SJSA1 (cell line): ENCODE results near the gene KHDRBS1. TPM values are rescaled to one million over a fixed set of nuclear protein-coding genes. Genes with fewer than 3 reads are reported as not detected.

Experiments
- DNase-seq, 2 experiments: peaks; one replicate each; pipeline ENCODE4 v3.0.0-alpha.2; 2015 to 2020; ENCODE audit warnings: low spot score in 2 of 2, low read depth in 1 of 2
- H3K27ac ChIP-seq: fragments of 250-450 bp; sonication (Bioruptor Pico); 2 replicates; pipeline ENCODE4 v1.5.1; 2020; ENCODE audit warnings: mild to moderate bottlenecking, moderate library complexity
- H3K27me3 ChIP-seq: fragments of 250-450 bp; sonication (Bioruptor Pico); replicated peaks from 2 replicates; pipeline ENCODE4 v1.5.1; 2020; ENCODE audit warnings: mild to moderate bottlenecking, moderate library complexity
- H3K36me3 ChIP-seq: fragments of 250-450 bp; sonication (Bioruptor Pico); 2 replicates; pipeline ENCODE4 v1.5.1; 2020; ENCODE audit warnings: mild to moderate bottlenecking
- H3K4me1 ChIP-seq: fragments of 250-450 bp; sonication (Bioruptor Pico); replicated peaks from 2 replicates; pipeline ENCODE4 v1.6.1; 2021; ENCODE audit warnings: mild to moderate bottlenecking
- H3K4me3 ChIP-seq: fragments of 250-450 bp; sonication (Bioruptor Pico); 2 replicates; pipeline ENCODE4 v1.5.1; 2020; ENCODE audit warnings: mild to moderate bottlenecking
- H3K9me3 ChIP-seq: fragments of 250-450 bp; sonication (Bioruptor Pico); replicated peaks from 2 replicates; pipeline ENCODE4 v1.5.1; 2020; ENCODE audit warnings: mild to moderate bottlenecking
- total RNA-seq: library from RNA; depleted of rRNA; stranded (reverse); fragments of >200 nt; shearing (Covaris generic); gene quantifications from 2 replicates; pipeline ENCODE4 v1.2.3, GENCODE V29; 2014

Gene KHDRBS1
- total RNA-seq, 1 experiment from 2014 or later: 74.6 TPM

- H3K27me3 ChIP-seq: no peaks in the 10 kb centered on the region
- peaks cover 29% of the 10 kb centered on the region for H3K4me1 ChIP-seq
- peaks cover 71% of the 10 kb centered on the region for H3K36me3 ChIP-seq
- no peaks in the 10 kb centered on the region for H3K9me3 ChIP-seq
- DNase-seq: no peak
- H3K4me3 ChIP-seq: no peak overlapping the region
- no peak overlapping the region for H3K27ac ChIP-seq
Observed at GRCh38 chr1:32028746-32029145, 15.1 kb downstream of the KHDRBS1 start.

DNA sequence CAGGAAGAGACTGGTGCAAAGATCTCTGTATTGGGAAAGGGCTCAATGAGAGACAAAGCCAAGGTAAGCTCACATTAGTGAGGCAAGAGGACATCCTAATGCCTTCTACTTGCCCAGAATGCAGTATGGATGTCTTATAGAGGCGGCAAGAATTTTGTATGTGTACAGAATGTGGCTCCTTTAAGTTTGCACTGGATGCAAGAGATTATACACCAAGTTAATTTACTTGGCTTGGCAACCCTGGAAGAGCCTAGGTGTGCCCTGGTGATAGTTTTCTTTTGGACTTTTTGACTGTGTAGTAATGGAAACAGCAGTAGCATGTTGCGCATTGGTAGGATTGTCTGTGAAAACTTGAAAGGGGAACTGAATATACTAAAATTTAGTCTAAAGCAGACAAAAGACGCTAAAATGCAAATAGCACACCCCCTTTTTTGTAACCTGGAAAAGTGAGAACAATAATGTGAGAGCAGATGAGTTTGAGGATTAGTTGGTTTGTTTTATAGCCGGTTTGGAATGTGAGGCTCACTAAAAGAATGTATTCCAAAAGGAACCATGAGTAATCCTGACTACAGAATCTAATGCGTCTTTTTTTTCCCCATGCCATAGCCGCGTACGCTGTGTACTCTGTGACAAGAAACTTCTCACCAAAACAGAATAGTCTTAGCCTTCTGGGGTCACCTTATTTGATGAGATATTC, 18.1 kb downstream of the KHDRBS1 start:
- H3K27ac ChIP-seq: peak overlapping the region; percentile 43
- H3K27me3 ChIP-seq: no peaks in the 10 kb centered on the region
- H3K4me1 ChIP-seq: peaks cover 28% of the 10 kb centered on the region
- no peak overlapping the region for H3K4me3 ChIP-seq
- no peaks in the 10 kb centered on the region for H3K9me3 ChIP-seq
- H3K36me3 ChIP-seq: peaks cover 77% of the 10 kb centered on the region
- peak in 1 of 2 experiments; percentile 74 for DNase-seq

GRCh38 chr1:32032275-32032615, 18.6 kb downstream of the KHDRBS1 start:
- H3K9me3 ChIP-seq: no peaks in the 10 kb centered on the region
- H3K36me3 ChIP-seq: peaks cover 72% of the 10 kb centered on the region
- H3K27me3 ChIP-seq: no peaks in the 10 kb centered on the region
- no peak overlapping the region for H3K4me3 ChIP-seq
- DNase-seq: no peak
- H3K27ac ChIP-seq: peak overlapping the region; percentile 43
- peaks cover 33% of the 10 kb centered on the region for H3K4me1 ChIP-seq

DNA sequence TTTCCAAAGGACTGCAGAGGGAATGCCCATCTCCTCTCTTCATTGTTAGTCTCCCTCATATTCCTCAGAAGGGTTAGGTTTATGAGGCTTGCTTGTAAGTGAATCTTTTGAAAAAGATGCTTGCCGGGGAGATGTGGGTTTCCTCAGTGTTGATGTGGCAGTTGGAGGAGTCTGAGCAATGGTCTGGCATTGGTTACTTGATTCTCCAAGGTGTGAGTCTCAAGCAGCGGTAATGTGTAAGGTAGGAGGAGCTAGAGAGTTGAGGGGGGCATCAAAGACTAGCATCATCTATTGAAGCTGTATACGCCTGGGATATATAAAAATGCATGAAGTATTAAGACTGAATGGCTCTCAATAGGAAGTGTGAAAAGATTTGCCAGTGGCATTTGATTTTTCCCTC, 21.5 kb downstream of the KHDRBS1 start:
- Histone ChIP-seq H3K4me1 (peaks cover 35% of the 10 kb centered on the region), H3K27ac (no peak overlapping the region), H3K9me3 (no peaks in the 10 kb centered on the region), H3K36me3 (peaks cover 55% of the 10 kb centered on the region), H3K27me3 (no peaks in the 10 kb centered on the region), H3K4me3 (no peak overlapping the region)
- DNase-seq: no peak

DNA sequence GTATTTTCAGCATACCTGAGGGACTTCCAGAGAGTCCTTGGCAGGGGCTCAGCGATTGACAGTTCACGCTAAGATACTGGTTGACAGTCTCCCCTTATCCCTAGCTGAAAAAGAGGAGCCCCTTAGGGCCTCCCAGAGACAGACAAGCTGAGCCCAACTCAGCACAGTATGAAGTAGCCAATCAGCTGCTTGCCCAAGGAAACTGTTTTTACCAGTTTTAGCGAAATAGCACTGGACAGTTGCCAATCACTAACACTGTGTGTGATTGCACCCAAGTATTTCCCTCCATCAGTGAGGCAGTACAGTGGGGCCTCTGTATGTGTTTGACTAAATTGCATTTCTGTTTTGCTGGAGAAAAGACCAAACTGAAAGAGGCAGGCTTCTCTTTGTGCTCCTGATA, 27.0 kb downstream of the KHDRBS1 start:
- no peak overlapping the region for H3K4me3 ChIP-seq
- H3K9me3 ChIP-seq: no peaks in the 10 kb centered on the region
- no peak for DNase-seq
- H3K4me1 ChIP-seq: peaks cover 12% of the 10 kb centered on the region; the same call in 1 of the 2 replicates
- H3K27me3 ChIP-seq: no peaks in the 10 kb centered on the region
- H3K27ac ChIP-seq: no peak overlapping the region
- H3K36me3 ChIP-seq: peaks cover 2% of the 10 kb centered on the region

- Histone ChIP-seq H3K27ac (no peak overlapping the region), H3K9me3 (no peaks in the 10 kb centered on the region), H3K27me3 (no peaks in the 10 kb centered on the region), H3K4me3 (no peak overlapping the region), H3K36me3 (no peaks in the 10 kb centered on the region), H3K4me1 (peaks cover 6% of the 10 kb centered on the region; the same call in 1 of the 2 replicates)
- DNase-seq: no peak
Observed at GRCh38 chr1:32042330-32042729, 28.7 kb downstream of the KHDRBS1 start.

DNA sequence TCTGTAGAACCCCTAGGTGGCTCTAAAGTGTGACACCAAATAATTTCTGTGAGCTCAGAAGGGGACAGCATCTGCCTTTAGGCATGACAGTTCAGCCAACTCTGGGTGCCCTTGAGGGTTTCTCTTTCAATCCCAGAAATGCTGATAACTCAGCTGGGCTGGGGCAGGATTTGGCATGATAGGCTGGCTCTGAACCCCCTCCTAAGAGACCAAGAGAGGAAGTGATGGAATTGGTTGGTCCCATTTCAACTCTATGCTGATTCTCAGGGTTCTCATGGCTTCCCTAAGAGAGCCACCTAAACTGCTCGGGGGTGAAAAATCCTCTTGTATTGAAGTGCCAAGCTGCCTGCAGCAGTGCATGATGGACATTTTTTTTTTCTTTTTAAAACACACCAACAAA, 30.6 kb downstream of the KHDRBS1 start:
- no peak for DNase-seq
- Histone ChIP-seq H3K27me3 (no peaks in the 10 kb centered on the region), H3K36me3 (peaks cover 4% of the 10 kb centered on the region), H3K27ac (no peak overlapping the region), H3K9me3 (no peaks in the 10 kb centered on the region), H3K4me1 (no peaks in the 10 kb centered on the region), H3K4me3 (no peak overlapping the region)

DNA sequence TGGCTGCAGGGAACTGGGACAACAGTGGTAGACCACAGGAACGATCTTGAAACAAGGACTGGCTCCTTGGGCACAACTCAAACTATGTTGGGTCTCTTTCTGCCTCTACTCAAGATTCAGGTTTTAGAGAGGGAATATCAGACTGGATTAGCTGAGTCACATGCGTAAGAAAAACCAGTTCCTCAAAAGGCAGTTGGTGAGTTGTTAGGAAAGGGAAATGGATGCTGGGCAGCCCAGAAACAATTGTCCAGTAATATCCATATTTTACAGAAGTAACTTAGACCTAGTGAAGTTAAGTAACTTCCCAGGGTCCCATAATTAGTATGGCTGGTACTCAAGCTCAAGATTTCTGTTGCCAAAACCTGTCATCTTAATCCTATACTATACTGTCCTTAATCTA, 32.1 kb downstream of the KHDRBS1 start:
- no peak overlapping the region for H3K4me3 ChIP-seq
- no peaks in the 10 kb centered on the region for H3K4me1 ChIP-seq
- H3K27ac ChIP-seq: no peak overlapping the region
- DNase-seq: no peak
- H3K27me3 ChIP-seq: no peaks in the 10 kb centered on the region
- no peaks in the 10 kb centered on the region for H3K9me3 ChIP-seq
- peaks cover 19% of the 10 kb centered on the region for H3K36me3 ChIP-seq

- H3K36me3 ChIP-seq: peaks cover 38% of the 10 kb centered on the region
- DNase-seq: no peak
Observed at GRCh38 chr1:32047701-32048100, 34.0 kb downstream of the KHDRBS1 start.

DNA sequence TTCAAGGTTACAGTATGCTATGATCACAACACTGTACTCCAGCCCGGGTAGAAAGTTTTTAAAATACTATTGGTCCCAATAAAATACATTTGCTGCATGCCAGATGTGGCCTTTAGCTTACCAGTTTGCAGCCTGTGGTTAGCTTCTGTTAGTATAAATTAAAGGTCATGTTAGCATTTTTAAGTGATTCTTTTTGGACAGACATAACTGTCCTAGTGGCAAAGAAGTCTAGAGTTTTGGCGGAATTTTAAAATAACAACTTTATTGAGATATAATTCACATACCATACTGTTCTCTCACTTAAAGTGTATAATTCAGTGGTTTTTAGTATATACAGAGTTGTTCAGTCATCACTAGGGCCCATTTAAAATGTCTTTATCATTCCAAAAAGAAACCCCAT, 34.8 kb downstream of the KHDRBS1 start:
- no peaks in the 10 kb centered on the region for H3K9me3 ChIP-seq
- no peak overlapping the region for H3K4me3 ChIP-seq
- H3K27me3 ChIP-seq: no peaks in the 10 kb centered on the region
- H3K36me3 ChIP-seq: peaks cover 46% of the 10 kb centered on the region
- H3K27ac ChIP-seq: no peak overlapping the region
- no peak for DNase-seq
- H3K4me1 ChIP-seq: no peaks in the 10 kb centered on the region

More at GRCh38 chr1:32047701-32048100, 34.0 kb downstream of the KHDRBS1 start:
- no peak overlapping the region for H3K27ac ChIP-seq
- H3K9me3 ChIP-seq: no peaks in the 10 kb centered on the region
- no peak overlapping the region for H3K4me3 ChIP-seq
- H3K4me1 ChIP-seq: no peaks in the 10 kb centered on the region
- H3K27me3 ChIP-seq: no peaks in the 10 kb centered on the region

GRCh38 chr1:32051706-32052105, 38.0 kb downstream of the KHDRBS1 start:
- DNase-seq: no peak
- Histone ChIP-seq H3K36me3 (peaks cover 78% of the 10 kb centered on the region), H3K27me3 (no peaks in the 10 kb centered on the region)

GRCh38 chr1:32052887-32053286, 39.2 kb downstream of the KHDRBS1 start:
- Histone ChIP-seq H3K36me3 (peaks cover 88% of the 10 kb centered on the region), H3K4me3 (no peak overlapping the region), H3K27me3 (no peaks in the 10 kb centered on the region), H3K4me1 (no peaks in the 10 kb centered on the region), H3K27ac (no peak overlapping the region), H3K9me3 (no peaks in the 10 kb centered on the region; the same call in 1 of the 2 replicates)
- DNase-seq: no peak

More at GRCh38 chr1:32051706-32052105, 38.0 kb downstream of the KHDRBS1 start:
- H3K4me3 ChIP-seq: no peak overlapping the region
- no peaks in the 10 kb centered on the region for H3K4me1 ChIP-seq
- no peak overlapping the region for H3K27ac ChIP-seq
- no peaks in the 10 kb centered on the region; the same call in 1 of the 2 replicates for H3K9me3 ChIP-seq

GRCh38 chr1:32055416-32055815, 41.7 kb downstream of the KHDRBS1 start:
- Histone ChIP-seq H3K9me3 (no peaks in the 10 kb centered on the region; the same call in 1 of the 2 replicates), H3K4me3 (no peak overlapping the region), H3K36me3 (peaks cover 92% of the 10 kb centered on the region), H3K27me3 (no peaks in the 10 kb centered on the region), H3K27ac (no peak overlapping the region), H3K4me1 (no peaks in the 10 kb centered on the region)
- DNase-seq: no peak

- H3K36me3 ChIP-seq: peaks cover 92% of the 10 kb centered on the region
- no peak overlapping the region for H3K4me3 ChIP-seq
- no peak for DNase-seq
- H3K27ac ChIP-seq: no peak overlapping the region
- H3K27me3 ChIP-seq: no peaks in the 10 kb centered on the region
- H3K4me1 ChIP-seq: no peaks in the 10 kb centered on the region
- H3K9me3 ChIP-seq: no peaks in the 10 kb centered on the region; the same call in 1 of the 2 replicates
Observed at GRCh38 chr1:32056598-32056997, 42.9 kb downstream of the KHDRBS1 start.

DNA sequence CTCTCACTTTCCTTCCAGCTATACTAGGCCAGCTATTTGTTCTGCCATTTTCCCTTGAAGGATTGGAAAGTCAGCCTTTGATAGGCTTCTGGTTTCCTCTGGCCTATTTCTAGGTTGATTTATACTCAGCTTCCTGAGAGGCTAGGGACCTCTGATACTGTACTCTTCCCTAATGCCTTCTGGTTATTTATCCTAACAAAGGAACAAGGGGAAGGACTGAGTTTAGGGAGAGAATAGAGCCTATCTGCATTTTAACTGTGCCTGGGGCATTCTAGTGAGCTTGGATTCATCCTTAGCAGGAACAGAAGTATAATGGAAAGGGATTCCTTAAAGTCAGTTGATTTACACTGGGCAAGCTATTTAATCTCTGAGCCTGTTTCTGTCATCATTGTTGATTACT, 47.2 kb downstream of the KHDRBS1 start:
- no peak overlapping the region for H3K27ac ChIP-seq
- H3K9me3 ChIP-seq: no peaks in the 10 kb centered on the region; the same call in 1 of the 2 replicates
- peaks cover 79% of the 10 kb centered on the region for H3K36me3 ChIP-seq
- no peak overlapping the region for H3K4me3 ChIP-seq
- no peak for DNase-seq
- peaks cover 19% of the 10 kb centered on the region for H3K4me1 ChIP-seq
- no peaks in the 10 kb centered on the region for H3K27me3 ChIP-seq
